OCI-LY3 (cell line): Measurements from ENCODE around the gene QDPR.

Experiments
- H2AFZ ChIP-seq: fragments of 200-600, 300-600 bp; shearing (Covaris generic); 2 replicates; pipeline ENCODE4 v1.6.0; 2014; ENCODE audit warnings: antibody characterized with exemption, low read depth, low read length
- H3K27ac ChIP-seq: fragments of 200-600, 300-600 bp; sonication (generic); 2 replicates; pipeline ENCODE4 v1.5.1; 2014; ENCODE audit warnings: mild to moderate bottlenecking, low read length, moderate library complexity, mixed read lengths
- H3K27me3 ChIP-seq: fragments of 200-600, 300-600 bp; sonication (generic); 2 replicates; pipeline ENCODE4 v1.6.1; 2014; ENCODE audit warnings: low read depth, low read length, mixed read lengths
- H3K36me3 ChIP-seq: fragments of 200-600, 300-600 bp; sonication (generic); replicated peaks from 2 replicates; pipeline ENCODE3; 2014; ENCODE audit warnings: low read depth, low read length, mixed read lengths
- H3K4me1 ChIP-seq: fragments of 300-600, 200-600 bp; sonication (generic); 2 replicates; pipeline ENCODE4 v1.6.1; 2014; ENCODE audit warnings: low read length, mixed read lengths
- H3K4me2 ChIP-seq: fragments of 200-600, 300-600 bp; sonication (generic); 2 replicates; pipeline ENCODE4 v1.6.1; 2014; ENCODE audit warnings: low read length, mixed read lengths
- H3K4me3 ChIP-seq: fragments of 300-600, 200-600 bp; sonication (generic); 2 replicates; pipeline ENCODE4 v1.5.1; 2014; ENCODE audit warnings: antibody characterized with exemption, mild to moderate bottlenecking, low read length, moderate library complexity
- H3K79me2 ChIP-seq: fragments of 300-600, 200-600 bp; shearing (Covaris generic); 2 replicates; pipeline ENCODE4 v1.6.1; 2014; ENCODE audit warnings: mild to moderate bottlenecking, low read length, mixed read lengths
- H3K9ac ChIP-seq: fragments of 300-600, 200-600 bp; shearing (Covaris generic); 2 replicates; pipeline ENCODE4 v1.6.0; 2014; ENCODE audit warnings: mild to moderate bottlenecking, low read length, moderate library complexity
- H3K9me3 ChIP-seq: fragments of 200-600, 300-600 bp; shearing (Covaris generic); 2 replicates; pipeline ENCODE4 v1.6.1; 2014; ENCODE audit warnings: low read length, mixed read lengths; ENCODE audit not compliant: insufficient read depth
- H4K20me1 ChIP-seq: fragments of 200-600, 300-600 bp; sonication (generic); 2 replicates; pipeline ENCODE4 v1.6.1; 2016; ENCODE audit warnings: low read length, mixed read lengths; ENCODE audit not compliant: insufficient read depth
- EZH2phosphoT487 ChIP-seq: fragments of 200-600 bp; shearing (Covaris generic); IDR thresholded peaks from 2 replicates; pipeline ENCODE4 v1.6.1; 2018; ENCODE audit warnings: antibody characterized with exemption, mixed run types, low read depth
- TF ChIP-seq, protein P1 (sequence below): fragments of 200-600, 300-600 bp; sonication (generic); IDR thresholded peaks from 2 replicates; pipeline ENCODE4 v1.5.1; 2014; ENCODE audit warnings: antibody characterized with exemption, low read length, low read depth

Gene QDPR

DNA sequence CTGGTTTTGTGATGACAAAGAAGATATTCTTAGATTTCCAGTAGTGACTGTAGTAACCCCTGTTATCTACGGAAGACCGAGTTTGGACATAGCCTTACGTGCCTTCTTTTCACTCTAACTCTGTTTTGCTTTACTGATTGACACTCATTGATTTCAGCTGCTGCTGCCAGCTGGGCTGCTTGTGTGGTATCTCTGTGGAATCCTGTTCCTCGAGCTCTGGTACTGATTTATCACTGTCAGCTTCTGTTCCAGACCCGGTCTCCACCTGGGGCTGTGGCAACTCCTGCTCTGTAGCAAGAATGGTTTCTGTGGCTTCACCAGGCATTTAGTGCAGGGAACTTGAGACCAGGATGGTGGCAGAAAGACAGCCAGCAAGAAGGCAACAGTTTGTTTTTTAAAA, 40.5 kb upstream of the QDPR start:
- Histone ChIP-seq H3K9ac (no peak overlapping the region), H4K20me1 (no peaks in the 10 kb centered on the region), H3K4me1 (0 out of 2 replicates have a peak, but pooled peaks cover 4% of the 10 kb centered on the region), H3K4me3 (no peak overlapping the region), H3K27me3 (no peaks in the 10 kb centered on the region; the same call in 1 of the 2 replicates), H3K4me2 (no peak overlapping the region), H3K36me3 (no peaks in the 10 kb centered on the region), H3K9me3 (no peaks in the 10 kb centered on the region), H3K79me2 (no peaks in the 10 kb centered on the region), H3K27ac (no peak overlapping the region), H2AFZ (no peak overlapping the region)
- TF ChIP-seq, protein P1, sequence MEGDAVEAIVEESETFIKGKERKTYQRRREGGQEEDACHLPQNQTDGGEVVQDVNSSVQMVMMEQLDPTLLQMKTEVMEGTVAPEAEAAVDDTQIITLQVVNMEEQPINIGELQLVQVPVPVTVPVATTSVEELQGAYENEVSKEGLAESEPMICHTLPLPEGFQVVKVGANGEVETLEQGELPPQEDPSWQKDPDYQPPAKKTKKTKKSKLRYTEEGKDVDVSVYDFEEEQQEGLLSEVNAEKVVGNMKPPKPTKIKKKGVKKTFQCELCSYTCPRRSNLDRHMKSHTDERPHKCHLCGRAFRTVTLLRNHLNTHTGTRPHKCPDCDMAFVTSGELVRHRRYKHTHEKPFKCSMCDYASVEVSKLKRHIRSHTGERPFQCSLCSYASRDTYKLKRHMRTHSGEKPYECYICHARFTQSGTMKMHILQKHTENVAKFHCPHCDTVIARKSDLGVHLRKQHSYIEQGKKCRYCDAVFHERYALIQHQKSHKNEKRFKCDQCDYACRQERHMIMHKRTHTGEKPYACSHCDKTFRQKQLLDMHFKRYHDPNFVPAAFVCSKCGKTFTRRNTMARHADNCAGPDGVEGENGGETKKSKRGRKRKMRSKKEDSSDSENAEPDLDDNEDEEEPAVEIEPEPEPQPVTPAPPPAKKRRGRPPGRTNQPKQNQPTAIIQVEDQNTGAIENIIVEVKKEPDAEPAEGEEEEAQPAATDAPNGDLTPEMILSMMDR, result no peak
- TF ChIP-seq EZH2phosphoT487, result no peak

DNA sequence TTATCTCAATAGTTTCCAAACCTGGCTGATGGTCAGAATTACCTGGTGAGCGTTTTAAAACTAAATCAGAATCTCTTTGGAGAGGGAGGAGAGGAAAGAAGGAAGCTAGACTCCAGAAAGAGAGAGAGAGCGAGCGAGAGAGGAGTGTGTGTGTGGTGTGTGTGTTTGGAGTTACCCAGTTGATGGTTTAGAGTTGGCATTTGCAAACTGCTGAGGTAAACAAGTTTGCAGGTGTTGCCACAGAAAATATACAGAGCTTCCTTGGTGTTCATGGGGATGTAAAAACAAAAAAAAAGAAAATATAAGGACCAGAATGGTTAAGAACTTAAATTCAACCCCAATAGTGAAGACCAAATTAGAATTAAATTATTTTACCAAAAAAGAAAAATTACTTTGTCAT, 38.7 kb upstream of the QDPR start:
- TF ChIP-seq EZH2phosphoT487, result no peak
- TF ChIP-seq, protein P1, result no peak
- Histone ChIP-seq H2AFZ (no peak overlapping the region), H3K4me2 (no peak overlapping the region), H3K9me3 (no peaks in the 10 kb centered on the region), H3K79me2 (no peaks in the 10 kb centered on the region), H3K4me3 (no peak overlapping the region), H3K9ac (no peak overlapping the region), H3K27ac (no peak overlapping the region), H3K36me3 (no peaks in the 10 kb centered on the region), H3K27me3 (no peaks in the 10 kb centered on the region; the same call in 1 of the 2 replicates), H3K4me1 (0 out of 2 replicates have a peak, but pooled peaks cover 4% of the 10 kb centered on the region), H4K20me1 (no peaks in the 10 kb centered on the region)

- Histone ChIP-seq H3K27me3 (no peaks in the 10 kb centered on the region; the same call in 1 of the 2 replicates), H4K20me1 (no peaks in the 10 kb centered on the region), H2AFZ (no peak overlapping the region), H3K27ac (no peak overlapping the region), H3K4me1 (0 out of 2 replicates have a peak, but pooled peaks cover 4% of the 10 kb centered on the region), H3K4me3 (no peak overlapping the region), H3K9ac (no peak overlapping the region), H3K9me3 (no peaks in the 10 kb centered on the region), H3K79me2 (no peaks in the 10 kb centered on the region), H3K36me3 (no peaks in the 10 kb centered on the region), H3K4me2 (no peak overlapping the region)
- TF ChIP-seq, protein P1, result no peak
Observed at GRCh38 chr4:17546678-17547077, 34.8 kb upstream of the QDPR start.

DNA sequence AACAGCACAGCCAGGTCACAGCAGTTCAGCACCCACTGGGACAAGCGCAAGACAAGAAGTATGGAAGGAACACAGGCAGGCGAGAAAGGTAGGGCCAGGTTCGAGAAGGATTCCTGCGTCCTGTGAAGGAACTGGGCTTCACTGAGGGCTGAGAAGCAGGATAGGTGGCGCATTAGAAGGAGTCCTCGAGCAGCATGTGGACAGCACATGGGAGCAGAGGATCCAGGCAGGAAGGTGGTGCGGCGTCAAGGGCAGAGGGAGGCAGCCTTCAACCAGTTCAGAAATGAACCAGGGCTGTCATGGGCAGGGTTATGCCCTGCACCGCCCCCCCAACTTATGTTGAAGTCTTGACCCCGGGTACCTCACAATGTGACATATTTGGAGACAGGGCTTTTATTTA, 34.3 kb upstream of the QDPR start:
- H4K20me1 ChIP-seq, result no peaks in the 10 kb centered on the region

More for the DNA sequence above, 34.3 kb upstream of the QDPR start:
- H3K36me3 ChIP-seq, result no peaks in the 10 kb centered on the region
- no peak overlapping the region for H3K4me2 ChIP-seq
- H3K4me3 ChIP-seq, result no peak overlapping the region
- 0 out of 2 replicates have a peak, but pooled peaks cover 4% of the 10 kb centered on the region for H3K4me1 ChIP-seq
- H3K9me3 ChIP-seq, result no peaks in the 10 kb centered on the region
- H3K9ac ChIP-seq, result no peak overlapping the region
- H2AFZ ChIP-seq, result no peak overlapping the region
- H3K27me3 ChIP-seq, result no peaks in the 10 kb centered on the region; the same call in 1 of the 2 replicates
- no peaks in the 10 kb centered on the region for H3K79me2 ChIP-seq
- TF ChIP-seq, protein P1, result no peak
- no peak for TF ChIP-seq EZH2phosphoT487
- H3K27ac ChIP-seq, result no peak overlapping the region
